HL-60 (cell line): ENCODE measurements around the gene OR2AG2.

Experiments
- DNase-seq, 2 experiments: peaks; one replicate each; pipeline ENCODE4 v3.0.0-alpha.2; 2010 to 2020; ENCODE audit warnings: low read depth in 1 of 2, low spot score in 1 of 2
- H3K27ac ChIP-seq: fragments of 250-450 bp; sonication (Bioruptor Pico); replicated peaks from 2 replicates; pipeline ENCODE4 v1.5.1; 2020; ENCODE audit warnings: mild to moderate bottlenecking, moderate library complexity
- H3K27me3 ChIP-seq: fragments of 250-450 bp; sonication (Bioruptor Pico); 2 replicates; pipeline ENCODE4 v1.5.1; 2021; ENCODE audit warnings: mild to moderate bottlenecking, moderate library complexity; ENCODE audit not compliant: insufficient read depth, poor library complexity, severe bottlenecking
- H3K4me3 ChIP-seq: replicated peaks from 2 replicates; pipeline ENCODE4 v1.5.1; 2011; ENCODE audit warnings: mild to moderate bottlenecking, control low read depth, low read length; ENCODE audit not compliant: insufficient read depth
- GABPA ChIP-seq: IDR thresholded peaks from 2 replicates; pipeline ENCODE4 v1.6.1; 2012; ENCODE audit warnings: low read depth
- POLR2AphosphoS5 ChIP-seq: IDR thresholded peaks from 2 replicates; pipeline ENCODE4 v1.6.1; 2012; ENCODE audit warnings: low read depth
- SPI1 ChIP-seq: IDR thresholded peaks from 2 replicates; pipeline ENCODE4 v1.6.1; 2012; ENCODE audit warnings: low read depth, mild to moderate bottlenecking, borderline replicate concordance
- long read RNA-seq: library from polyadenylated mRNA; unstranded; transcript quantifications from one replicate; pipeline ENCODE4 v2.0.0, GENCODE V29; 2020
- TF ChIP-seq, protein P1 (sequence below): IDR thresholded peaks from one replicate; pipeline ENCODE4 v1.5.1; 2011; ENCODE audit warnings: low read length, control low read depth, inconsistent platforms; ENCODE audit not compliant: insufficient read depth
- TF ChIP-seq, protein P2 (sequence below): IDR thresholded peaks from 2 replicates; pipeline ENCODE4 v1.6.1; 2012; ENCODE audit warnings: low read depth; ENCODE audit not compliant: insufficient replicate concordance

Gene OR2AG2, protein sequence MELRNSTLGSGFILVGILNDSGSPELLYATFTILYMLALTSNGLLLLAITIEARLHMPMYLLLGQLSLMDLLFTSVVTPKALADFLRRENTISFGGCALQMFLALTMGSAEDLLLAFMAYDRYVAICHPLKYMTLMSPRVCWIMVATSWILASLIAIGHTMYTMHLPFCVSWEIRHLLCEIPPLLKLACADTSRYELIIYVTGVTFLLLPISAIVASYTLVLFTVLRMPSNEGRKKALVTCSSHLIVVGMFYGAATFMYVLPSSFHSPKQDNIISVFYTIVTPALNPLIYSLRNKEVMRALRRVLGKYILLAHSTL
- long read RNA-seq = 0 reads

DNA sequence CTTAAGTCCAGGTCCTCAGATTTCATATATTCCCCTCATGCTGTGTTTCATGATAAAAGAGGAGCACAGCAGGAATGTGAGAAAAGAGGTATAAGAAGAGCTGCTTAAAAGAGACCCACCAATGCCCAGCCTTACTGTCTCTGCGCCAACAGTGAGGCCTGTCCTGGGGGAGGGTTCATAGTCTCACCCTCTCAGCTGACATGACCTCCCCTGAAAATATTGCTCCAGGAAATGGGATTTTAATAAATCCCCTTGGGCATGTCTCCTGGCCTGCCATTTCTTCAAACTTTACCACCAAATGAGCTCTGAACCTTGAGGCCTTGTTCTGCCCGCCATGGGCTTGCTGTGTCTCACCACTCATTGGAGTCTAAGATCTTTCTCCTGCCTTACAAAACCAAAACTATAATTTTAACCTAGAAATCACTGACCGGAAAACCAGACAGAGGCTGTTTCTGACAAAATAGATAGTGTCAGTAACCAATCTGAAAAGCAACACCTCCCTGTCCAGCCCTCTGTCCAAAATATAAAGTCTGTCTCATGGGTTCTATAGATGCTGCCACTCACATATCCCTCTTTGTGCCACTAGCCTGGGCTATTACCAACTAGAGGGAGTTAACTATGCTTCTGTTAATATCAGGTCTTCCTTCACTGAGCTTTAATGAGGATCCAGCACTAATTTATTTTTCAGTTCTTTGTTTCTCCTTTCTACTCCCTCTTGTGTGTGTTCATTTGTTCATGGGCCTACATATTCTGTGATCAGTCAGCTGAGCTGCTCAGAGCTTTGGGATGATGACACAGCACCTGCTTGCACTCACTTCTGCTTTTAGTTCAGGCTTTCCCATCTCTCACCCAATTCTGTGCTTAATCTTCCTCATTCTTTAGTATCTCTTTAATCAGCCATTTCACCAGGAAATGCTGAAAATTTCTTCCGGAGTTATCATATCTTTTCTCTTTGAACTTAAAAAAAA, at the start of gene OR2AG2:
TSS of gene OR2AG2 (minus strand) at position 51 of the 968 bp plus-strand sequence. CDS start 3,019 bp downstream, outside the sequence.
- H3K27me3 ChIP-seq = no peaks in the 10 kb centered on the region
- peak within 1 kb of the TSS; percentile 16; the same call in 1 of the 2 replicates for H3K27ac ChIP-seq
- H3K4me3 ChIP-seq = no peak within 1 kb of the TSS
- peak; percentile 7 to 80 for DNase-seq
- TF ChIP-seq POLR2AphosphoS5 (no peak), GABPA (no peak), SPI1 (peak; percentile 97)
- TF ChIP-seq, protein P1, sequence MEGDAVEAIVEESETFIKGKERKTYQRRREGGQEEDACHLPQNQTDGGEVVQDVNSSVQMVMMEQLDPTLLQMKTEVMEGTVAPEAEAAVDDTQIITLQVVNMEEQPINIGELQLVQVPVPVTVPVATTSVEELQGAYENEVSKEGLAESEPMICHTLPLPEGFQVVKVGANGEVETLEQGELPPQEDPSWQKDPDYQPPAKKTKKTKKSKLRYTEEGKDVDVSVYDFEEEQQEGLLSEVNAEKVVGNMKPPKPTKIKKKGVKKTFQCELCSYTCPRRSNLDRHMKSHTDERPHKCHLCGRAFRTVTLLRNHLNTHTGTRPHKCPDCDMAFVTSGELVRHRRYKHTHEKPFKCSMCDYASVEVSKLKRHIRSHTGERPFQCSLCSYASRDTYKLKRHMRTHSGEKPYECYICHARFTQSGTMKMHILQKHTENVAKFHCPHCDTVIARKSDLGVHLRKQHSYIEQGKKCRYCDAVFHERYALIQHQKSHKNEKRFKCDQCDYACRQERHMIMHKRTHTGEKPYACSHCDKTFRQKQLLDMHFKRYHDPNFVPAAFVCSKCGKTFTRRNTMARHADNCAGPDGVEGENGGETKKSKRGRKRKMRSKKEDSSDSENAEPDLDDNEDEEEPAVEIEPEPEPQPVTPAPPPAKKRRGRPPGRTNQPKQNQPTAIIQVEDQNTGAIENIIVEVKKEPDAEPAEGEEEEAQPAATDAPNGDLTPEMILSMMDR = no peak

DNA sequence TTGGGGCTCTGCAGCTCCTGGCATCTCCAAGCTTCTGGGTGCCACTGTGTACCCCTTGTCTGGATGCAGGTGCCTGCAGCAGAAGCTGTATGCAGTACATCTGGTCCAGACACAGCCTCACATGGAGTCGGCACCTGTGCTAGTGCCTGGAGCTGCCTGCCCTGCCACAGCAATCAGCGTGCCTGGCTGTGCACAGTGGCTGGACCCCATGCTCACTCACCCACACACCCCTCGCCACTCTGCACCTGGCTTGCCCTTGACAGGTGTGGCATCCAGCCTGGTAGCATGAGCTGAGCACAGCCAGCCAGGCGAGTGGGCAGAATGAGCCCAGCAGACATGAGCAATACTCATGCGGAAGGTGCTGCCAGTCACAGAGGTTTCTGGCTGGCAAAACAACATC, 47.2 kb upstream of the OR2AG2 start:
- DNase-seq = no peak
- TF ChIP-seq POLR2AphosphoS5 = no peak
- TF ChIP-seq, protein P1 = no peak
- TF ChIP-seq SPI1 = no peak
- TF ChIP-seq, protein P2, sequence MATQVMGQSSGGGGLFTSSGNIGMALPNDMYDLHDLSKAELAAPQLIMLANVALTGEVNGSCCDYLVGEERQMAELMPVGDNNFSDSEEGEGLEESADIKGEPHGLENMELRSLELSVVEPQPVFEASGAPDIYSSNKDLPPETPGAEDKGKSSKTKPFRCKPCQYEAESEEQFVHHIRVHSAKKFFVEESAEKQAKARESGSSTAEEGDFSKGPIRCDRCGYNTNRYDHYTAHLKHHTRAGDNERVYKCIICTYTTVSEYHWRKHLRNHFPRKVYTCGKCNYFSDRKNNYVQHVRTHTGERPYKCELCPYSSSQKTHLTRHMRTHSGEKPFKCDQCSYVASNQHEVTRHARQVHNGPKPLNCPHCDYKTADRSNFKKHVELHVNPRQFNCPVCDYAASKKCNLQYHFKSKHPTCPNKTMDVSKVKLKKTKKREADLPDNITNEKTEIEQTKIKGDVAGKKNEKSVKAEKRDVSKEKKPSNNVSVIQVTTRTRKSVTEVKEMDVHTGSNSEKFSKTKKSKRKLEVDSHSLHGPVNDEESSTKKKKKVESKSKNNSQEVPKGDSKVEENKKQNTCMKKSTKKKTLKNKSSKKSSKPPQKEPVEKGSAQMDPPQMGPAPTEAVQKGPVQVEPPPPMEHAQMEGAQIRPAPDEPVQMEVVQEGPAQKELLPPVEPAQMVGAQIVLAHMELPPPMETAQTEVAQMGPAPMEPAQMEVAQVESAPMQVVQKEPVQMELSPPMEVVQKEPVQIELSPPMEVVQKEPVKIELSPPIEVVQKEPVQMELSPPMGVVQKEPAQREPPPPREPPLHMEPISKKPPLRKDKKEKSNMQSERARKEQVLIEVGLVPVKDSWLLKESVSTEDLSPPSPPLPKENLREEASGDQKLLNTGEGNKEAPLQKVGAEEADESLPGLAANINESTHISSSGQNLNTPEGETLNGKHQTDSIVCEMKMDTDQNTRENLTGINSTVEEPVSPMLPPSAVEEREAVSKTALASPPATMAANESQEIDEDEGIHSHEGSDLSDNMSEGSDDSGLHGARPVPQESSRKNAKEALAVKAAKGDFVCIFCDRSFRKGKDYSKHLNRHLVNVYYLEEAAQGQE = no peak
- TF ChIP-seq GABPA = no peak
- H3K4me3 ChIP-seq = no peak overlapping the region
- H3K27ac ChIP-seq = no peak overlapping the region
- H3K27me3 ChIP-seq = no peaks in the 10 kb centered on the region

DNA sequence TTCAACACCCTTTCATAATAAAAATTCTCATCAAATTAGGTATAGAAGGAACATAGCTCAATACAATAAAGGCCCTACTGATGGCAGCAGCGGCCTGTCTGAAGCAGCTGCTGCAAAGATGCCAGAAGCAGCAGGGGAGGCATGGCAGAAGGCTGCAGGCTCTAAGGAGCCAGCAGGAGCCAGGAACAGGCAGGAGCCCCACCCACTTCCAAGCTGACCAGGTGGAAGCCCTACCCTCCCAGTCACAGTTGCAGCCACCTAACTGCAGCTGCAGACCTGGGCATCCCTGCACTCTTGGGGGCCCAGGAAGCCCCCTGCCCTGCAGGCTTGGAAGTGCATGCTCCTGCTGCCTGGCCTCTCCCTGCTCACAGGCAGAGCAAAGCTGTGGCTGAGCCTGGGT, 45.9 kb upstream of the OR2AG2 start:
- DNase-seq = no peak
- Histone ChIP-seq H3K4me3 (no peak overlapping the region), H3K27ac (no peak overlapping the region), H3K27me3 (no peaks in the 10 kb centered on the region)
- no peak for TF ChIP-seq SPI1
- TF ChIP-seq, protein P2 = no peak
- TF ChIP-seq GABPA = no peak
- TF ChIP-seq POLR2AphosphoS5 = no peak
- TF ChIP-seq, protein P1 = no peak
